IPS DF 19.7 (cell line): Measurements from ENCODE around the gene ZFP92.

Experiments
- DNase-seq: peaks from one replicate; pipeline ENCODE4 v3.0.0-alpha.2; 2013; ENCODE audit warnings: low read depth, low spot score

The ZFP92 gene

GRCh38 chrX:153408221-153408721, 3.0 kb upstream of the ZFP92 start:
- no peak for DNase-seq

- no peak for DNase-seq
Measured at GRCh38 chrX:153408871-153409351, 2.4 kb upstream of the ZFP92 start.

GRCh38 chrX:153409414-153410101, 1.7 kb upstream of the ZFP92 start:
- no peak for DNase-seq

GRCh38 chrX:153410373-153410772, 899 bp upstream of the ZFP92 start:
- DNase-seq: no peak

GRCh38 chrX:153410888-153411254, 401 bp upstream of the ZFP92 start:
- DNase-seq: no peak

GRCh38 chrX:153411988-153412574, 809 bp downstream of the ZFP92 start:
- DNase-seq: no peak

- DNase-seq: no peak
Measured at GRCh38 chrX:153412746-153413720, 1.8 kb downstream of the ZFP92 start.

- no peak for DNase-seq
Measured at GRCh38 chrX:153413731-153414130, 2.5 kb downstream of the ZFP92 start.

GRCh38 chrX:153414856-153415510, 3.7 kb downstream of the ZFP92 start:
- no peak for DNase-seq

- no peak for DNase-seq
Measured at GRCh38 chrX:153416781-153417450, 5.6 kb downstream of the ZFP92 start.

GRCh38 chrX:153417637-153418036, 6.4 kb downstream of the ZFP92 start:
- DNase-seq: no peak

- DNase-seq: no peak
Measured at GRCh38 chrX:153420851-153421599, 9.8 kb downstream of the ZFP92 start.

- no peak for DNase-seq
Measured at GRCh38 chrX:153421856-153422255, 10.6 kb downstream of the ZFP92 start.

GRCh38 chrX:153423652-153424051, 12.4 kb downstream of the ZFP92 start:
- DNase-seq: no peak

- DNase-seq: no peak
Measured at GRCh38 chrX:153426204-153426603, 14.9 kb downstream of the ZFP92 start.

- no peak for DNase-seq
Measured at GRCh38 chrX:153430796-153431195, 19.5 kb downstream of the ZFP92 start.

- DNase-seq: no peak
Measured at GRCh38 chrX:153433161-153433680, 21.9 kb downstream of the ZFP92 start.

GRCh38 chrX:153433781-153434285, 22.6 kb downstream of the ZFP92 start:
- DNase-seq: no peak

- DNase-seq: no peak
Measured at GRCh38 chrX:153434801-153435200, 23.5 kb downstream of the ZFP92 start.

GRCh38 chrX:153435845-153436244, 24.6 kb downstream of the ZFP92 start:
- DNase-seq: no peak
